ENCODE results near the gene MBOAT1.
A peak's percentile ranks its signal among the peaks of the same experiment; 100 is the strongest.

MBOAT1 gene

DNA sequence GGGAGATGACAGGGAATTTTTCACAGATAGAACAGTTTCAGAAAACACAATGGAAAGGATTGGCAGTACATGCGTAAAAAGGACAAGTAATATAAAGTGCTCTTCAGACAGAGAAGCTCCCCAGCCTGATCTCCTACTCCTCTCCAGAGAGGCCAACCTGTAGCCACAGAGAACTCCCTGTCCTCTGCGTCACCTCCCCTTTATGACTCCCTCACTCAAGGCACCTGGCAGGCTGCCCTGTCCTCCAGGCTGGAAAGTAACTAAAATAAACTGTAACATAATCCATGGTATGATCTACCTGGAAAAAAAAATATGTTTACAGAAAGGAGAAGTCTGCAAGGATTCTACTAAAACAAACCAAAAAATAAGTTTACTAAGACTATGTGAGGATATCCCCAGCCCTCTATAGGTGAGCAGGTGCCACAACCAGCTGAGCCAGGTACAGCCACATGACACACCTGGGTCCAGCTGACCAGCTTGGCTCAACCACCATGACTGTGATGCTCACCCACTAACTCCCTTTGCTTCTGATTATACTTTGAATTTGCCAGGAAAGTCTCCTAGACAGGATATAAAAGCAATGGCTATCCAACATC is 29.2 kb downstream of the MBOAT1 start (continued):
- TF ChIP-seq, protein P1, sequence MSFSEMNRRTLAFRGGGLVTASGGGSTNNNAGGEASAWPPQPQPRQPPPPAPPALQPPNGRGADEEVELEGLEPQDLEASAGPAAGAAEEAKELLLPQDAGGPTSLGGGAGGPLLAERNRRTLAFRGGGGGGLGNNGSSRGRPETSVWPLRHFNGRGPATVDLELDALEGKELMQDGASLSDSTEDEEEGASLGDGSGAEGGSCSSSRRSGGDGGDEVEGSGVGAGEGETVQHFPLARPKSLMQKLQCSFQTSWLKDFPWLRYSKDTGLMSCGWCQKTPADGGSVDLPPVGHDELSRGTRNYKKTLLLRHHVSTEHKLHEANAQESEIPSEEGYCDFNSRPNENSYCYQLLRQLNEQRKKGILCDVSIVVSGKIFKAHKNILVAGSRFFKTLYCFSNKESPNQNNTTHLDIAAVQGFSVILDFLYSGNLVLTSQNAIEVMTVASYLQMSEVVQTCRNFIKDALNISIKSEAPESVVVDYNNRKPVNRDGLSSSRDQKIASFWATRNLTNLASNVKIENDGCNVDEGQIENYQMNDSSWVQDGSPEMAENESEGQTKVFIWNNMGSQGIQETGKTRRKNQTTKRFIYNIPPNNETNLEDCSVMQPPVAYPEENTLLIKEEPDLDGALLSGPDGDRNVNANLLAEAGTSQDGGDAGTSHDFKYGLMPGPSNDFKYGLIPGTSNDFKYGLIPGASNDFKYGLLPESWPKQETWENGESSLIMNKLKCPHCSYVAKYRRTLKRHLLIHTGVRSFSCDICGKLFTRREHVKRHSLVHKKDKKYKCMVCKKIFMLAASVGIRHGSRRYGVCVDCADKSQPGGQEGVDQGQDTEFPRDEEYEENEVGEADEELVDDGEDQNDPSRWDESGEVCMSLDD (tag by site-specific recombination; IDR thresholded peaks at IDR 0.05) = no peak
- TF ChIP-seq ZFP37 (tag by site-specific recombination; IDR thresholded peaks at IDR 0.05) = no peak
- TF ChIP-seq ZBTB1 (tag by site-specific recombination; IDR thresholded peaks at IDR 0.05) = no peak
- peak; percentile 93 for TF ChIP-seq SCRT2 (tag by site-specific recombination; IDR thresholded peaks at IDR 0.05)
- no peak for TF ChIP-seq ZBTB20 (tag by site-specific recombination; IDR thresholded peaks at IDR 0.05)
- TF ChIP-seq MZF1 (tag by site-specific recombination; IDR thresholded peaks at IDR 0.05; ENCODE audit: borderline replicate concordance) = peak; percentile 36; the same call in 1 of the 2 replicates
- peak; percentile 64; the same call in 1 of the 2 replicates for TF ChIP-seq SCRT1 (tag by site-specific recombination; IDR thresholded peaks at IDR 0.05; ENCODE audit: borderline replicate concordance)
- no peak for TF ChIP-seq KLF16 (tag by site-specific recombination; IDR thresholded peaks at IDR 0.05)
- TF ChIP-seq ZNF157 (tag by site-specific recombination; IDR thresholded peaks at IDR 0.05) = no peak
- no peak for TF ChIP-seq ZNF747 (tag by site-specific recombination; IDR thresholded peaks at IDR 0.05)
- TF ChIP-seq ZNF174 (tag by site-specific recombination; IDR thresholded peaks at IDR 0.05) = no peak
- TF ChIP-seq, protein P2, sequence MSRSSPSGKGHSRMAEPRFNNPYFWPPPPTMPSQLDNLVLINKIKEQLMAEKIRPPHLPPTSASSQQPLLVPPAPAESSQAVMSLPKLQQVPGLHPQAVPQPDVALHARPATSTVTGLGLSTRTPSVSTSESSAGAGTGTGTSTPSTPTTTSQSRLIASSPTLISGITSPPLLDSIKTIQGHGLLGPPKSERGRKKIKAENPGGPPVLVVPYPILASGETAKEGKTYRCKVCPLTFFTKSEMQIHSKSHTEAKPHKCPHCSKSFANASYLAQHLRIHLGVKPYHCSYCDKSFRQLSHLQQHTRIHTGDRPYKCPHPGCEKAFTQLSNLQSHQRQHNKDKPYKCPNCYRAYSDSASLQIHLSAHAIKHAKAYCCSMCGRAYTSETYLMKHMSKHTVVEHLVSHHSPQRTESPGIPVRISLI (tag by site-specific recombination; IDR thresholded peaks at IDR 0.05) = peak; percentile 73
- no peak for TF ChIP-seq ZSCAN30 (tag by site-specific recombination; IDR thresholded peaks at IDR 0.05)
- TF ChIP-seq, protein P3, sequence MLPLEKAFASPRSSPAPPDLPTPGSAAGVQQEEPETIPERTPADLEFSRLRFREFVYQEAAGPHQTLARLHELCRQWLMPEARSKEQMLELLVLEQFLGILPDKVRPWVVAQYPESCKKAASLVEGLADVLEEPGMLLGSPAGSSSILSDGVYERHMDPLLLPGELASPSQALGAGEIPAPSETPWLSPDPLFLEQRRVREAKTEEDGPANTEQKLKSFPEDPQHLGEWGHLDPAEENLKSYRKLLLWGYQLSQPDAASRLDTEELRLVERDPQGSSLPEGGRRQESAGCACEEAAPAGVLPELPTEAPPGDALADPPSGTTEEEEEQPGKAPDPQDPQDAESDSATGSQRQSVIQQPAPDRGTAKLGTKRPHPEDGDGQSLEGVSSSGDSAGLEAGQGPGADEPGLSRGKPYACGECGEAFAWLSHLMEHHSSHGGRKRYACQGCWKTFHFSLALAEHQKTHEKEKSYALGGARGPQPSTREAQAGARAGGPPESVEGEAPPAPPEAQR (tag by site-specific recombination; IDR thresholded peaks at IDR 0.05) = no peak
- no peak for TF ChIP-seq ZNF548 (tag by site-specific recombination; IDR thresholded peaks at IDR 0.05)
- no peak for TF ChIP-seq GLIS2 (tag by site-specific recombination; IDR thresholded peaks at IDR 0.05)
- no peak for TF ChIP-seq KLF7 (tag by site-specific recombination; IDR thresholded peaks at IDR 0.05; ENCODE audit: borderline replicate concordance)
- TF ChIP-seq WT1 (tag by site-specific recombination; IDR thresholded peaks at IDR 0.05) = peak; percentile 93
- no peak for TF ChIP-seq ZNF76 (tag by site-specific recombination; IDR thresholded peaks at IDR 0.05; ENCODE audit: borderline replicate concordance, low read depth)
- TF ChIP-seq GFI1B (tag by site-specific recombination; IDR thresholded peaks at IDR 0.05) = no peak
- TF ChIP-seq ZBTB48 (tag by site-specific recombination; IDR thresholded peaks at IDR 0.05) = no peak
- TF ChIP-seq, protein P4, sequence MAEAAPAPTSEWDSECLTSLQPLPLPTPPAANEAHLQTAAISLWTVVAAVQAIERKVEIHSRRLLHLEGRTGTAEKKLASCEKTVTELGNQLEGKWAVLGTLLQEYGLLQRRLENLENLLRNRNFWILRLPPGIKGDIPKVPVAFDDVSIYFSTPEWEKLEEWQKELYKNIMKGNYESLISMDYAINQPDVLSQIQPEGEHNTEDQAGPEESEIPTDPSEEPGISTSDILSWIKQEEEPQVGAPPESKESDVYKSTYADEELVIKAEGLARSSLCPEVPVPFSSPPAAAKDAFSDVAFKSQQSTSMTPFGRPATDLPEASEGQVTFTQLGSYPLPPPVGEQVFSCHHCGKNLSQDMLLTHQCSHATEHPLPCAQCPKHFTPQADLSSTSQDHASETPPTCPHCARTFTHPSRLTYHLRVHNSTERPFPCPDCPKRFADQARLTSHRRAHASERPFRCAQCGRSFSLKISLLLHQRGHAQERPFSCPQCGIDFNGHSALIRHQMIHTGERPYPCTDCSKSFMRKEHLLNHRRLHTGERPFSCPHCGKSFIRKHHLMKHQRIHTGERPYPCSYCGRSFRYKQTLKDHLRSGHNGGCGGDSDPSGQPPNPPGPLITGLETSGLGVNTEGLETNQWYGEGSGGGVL (tag by site-specific recombination; IDR thresholded peaks at IDR 0.05) = no peak
- TF ChIP-seq, protein P5, sequence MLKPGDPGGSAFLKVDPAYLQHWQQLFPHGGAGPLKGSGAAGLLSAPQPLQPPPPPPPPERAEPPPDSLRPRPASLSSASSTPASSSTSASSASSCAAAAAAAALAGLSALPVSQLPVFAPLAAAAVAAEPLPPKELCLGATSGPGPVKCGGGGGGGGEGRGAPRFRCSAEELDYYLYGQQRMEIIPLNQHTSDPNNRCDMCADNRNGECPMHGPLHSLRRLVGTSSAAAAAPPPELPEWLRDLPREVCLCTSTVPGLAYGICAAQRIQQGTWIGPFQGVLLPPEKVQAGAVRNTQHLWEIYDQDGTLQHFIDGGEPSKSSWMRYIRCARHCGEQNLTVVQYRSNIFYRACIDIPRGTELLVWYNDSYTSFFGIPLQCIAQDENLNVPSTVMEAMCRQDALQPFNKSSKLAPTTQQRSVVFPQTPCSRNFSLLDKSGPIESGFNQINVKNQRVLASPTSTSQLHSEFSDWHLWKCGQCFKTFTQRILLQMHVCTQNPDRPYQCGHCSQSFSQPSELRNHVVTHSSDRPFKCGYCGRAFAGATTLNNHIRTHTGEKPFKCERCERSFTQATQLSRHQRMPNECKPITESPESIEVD (tag by site-specific recombination; IDR thresholded peaks at IDR 0.05) = 0 out of 2 replicates have a peak, but pooled peaks have one; percentile 18
- TF ChIP-seq, protein P6, sequence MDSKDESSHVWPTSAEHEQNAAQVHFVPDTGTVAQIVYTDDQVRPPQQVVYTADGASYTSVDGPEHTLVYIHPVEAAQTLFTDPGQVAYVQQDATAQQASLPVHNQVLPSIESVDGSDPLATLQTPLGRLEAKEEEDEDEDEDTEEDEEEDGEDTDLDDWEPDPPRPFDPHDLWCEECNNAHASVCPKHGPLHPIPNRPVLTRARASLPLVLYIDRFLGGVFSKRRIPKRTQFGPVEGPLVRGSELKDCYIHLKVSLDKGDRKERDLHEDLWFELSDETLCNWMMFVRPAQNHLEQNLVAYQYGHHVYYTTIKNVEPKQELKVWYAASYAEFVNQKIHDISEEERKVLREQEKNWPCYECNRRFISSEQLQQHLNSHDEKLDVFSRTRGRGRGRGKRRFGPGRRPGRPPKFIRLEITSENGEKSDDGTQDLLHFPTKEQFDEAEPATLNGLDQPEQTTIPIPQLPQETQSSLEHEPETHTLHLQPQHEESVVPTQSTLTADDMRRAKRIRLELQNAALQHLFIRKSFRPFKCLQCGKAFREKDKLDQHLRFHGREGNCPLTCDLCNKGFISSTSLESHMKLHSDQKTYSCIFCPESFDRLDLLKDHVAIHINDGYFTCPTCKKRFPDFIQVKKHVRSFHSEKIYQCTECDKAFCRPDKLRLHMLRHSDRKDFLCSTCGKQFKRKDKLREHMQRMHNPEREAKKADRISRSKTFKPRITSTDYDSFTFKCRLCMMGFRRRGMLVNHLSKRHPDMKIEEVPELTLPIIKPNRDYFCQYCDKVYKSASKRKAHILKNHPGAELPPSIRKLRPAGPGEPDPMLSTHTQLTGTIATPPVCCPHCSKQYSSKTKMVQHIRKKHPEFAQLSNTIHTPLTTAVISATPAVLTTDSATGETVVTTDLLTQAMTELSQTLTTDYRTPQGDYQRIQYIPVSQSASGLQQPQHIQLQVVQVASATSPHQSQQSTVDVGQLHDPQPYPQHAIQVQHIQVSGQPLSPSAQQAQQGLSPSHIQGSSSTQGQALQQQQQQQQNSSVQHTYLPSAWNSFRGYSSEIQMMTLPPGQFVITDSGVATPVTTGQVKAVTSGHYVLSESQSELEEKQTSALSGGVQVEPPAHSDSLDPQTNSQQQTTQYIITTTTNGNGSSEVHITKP (tag by site-specific recombination; IDR thresholded peaks at IDR 0.05) = peak; percentile 38; the same call in 1 of the 2 replicates
- TF ChIP-seq ZNF549 (tag by site-specific recombination; IDR thresholded peaks at IDR 0.05) = no peak
- TF ChIP-seq ZNF366 (tag by site-specific recombination; conservative IDR thresholded peaks at IDR 0.05) = peak; percentile 40; the same call in 1 of the 2 replicates
- TF ChIP-seq ZNF16 (tag by site-specific recombination; IDR thresholded peaks at IDR 0.05; ENCODE audit: low read depth) = no peak

All from HEK293 (cell line).